Breast epithelium (tissue), 4 donors: ENCODE measurements around the gene PCGF1. TPM values are rescaled to one million over a fixed set of nuclear protein-coding genes. Genes with fewer than 3 reads are reported as not detected.

Experiments used
- DNase-seq, 2 donors: peaks; one replicate each; pipeline ENCODE4 v3.0.0-alpha.2; 2019; ENCODE audit warnings: low spot score in 2 of 2
- H3K27ac ChIP-seq, 2 donors: fragments of 200-600 bp; sonication (generic) in 1 of 2; one replicate each; pipeline ENCODE4 v1.5.1; 2016 to 2019; ENCODE audit warnings: mild to moderate bottlenecking in 1 of 2
- H3K27me3 ChIP-seq, 2 donors: fragments of 200-600 bp; sonication (generic) in 1 of 2; one replicate each; pipeline versions ENCODE4 v1.5.1 to v1.6.0; 2017 to 2019; ENCODE audit warnings: control low read depth in 1 of 2, mild to moderate bottlenecking in 1 of 2
- H3K36me3 ChIP-seq: fragments of 200-600 bp; one replicate; pipeline ENCODE4 v1.5.1; 2019
- H3K4me1 ChIP-seq, 2 donors: fragments of 200-600 bp; sonication (generic); one replicate each; pipeline ENCODE4 v1.5.1; 2016 to 2019; ENCODE audit warnings: control low read depth in 1 of 2
- H3K4me3 ChIP-seq, 3 donors: fragments of 200-600 bp; sonication (generic); 1 replicate in 2 of 3; 2 replicates in 1 of 3; pipeline ENCODE4 v1.5.1; 2016 to 2019; ENCODE audit warnings: mild to moderate bottlenecking in 3 of 3, moderate library complexity in 2 of 3
- H3K9me3 ChIP-seq, 2 donors: fragments of 200-600 bp; sonication (generic) in 1 of 2; one replicate each; pipeline ENCODE4 v1.5.1; 2016 to 2019; ENCODE audit warnings: control low read depth in 1 of 2
- CTCF ChIP-seq, 3 donors: fragments of 450-650 bp; IDR thresholded peaks; one replicate each; pipeline ENCODE4 v1.5.1; 2016 to 2017; ENCODE audit warnings: antibody characterized with exemption in 3 of 3, mild to moderate bottlenecking in 3 of 3, moderate library complexity in 3 of 3
- POLR2A ChIP-seq: fragments of 450-650 bp; IDR thresholded peaks from one replicate; pipeline ENCODE4 v1.6.1; 2016; ENCODE audit warnings: antibody characterized with exemption, mild to moderate bottlenecking, moderate library complexity
- POLR2AphosphoS5 ChIP-seq, 3 donors: sonication (generic); formaldehyde crosslinking; IDR thresholded peaks; one replicate each; pipeline ENCODE4 v1.6.1; 2017; ENCODE audit warnings: antibody characterized with exemption in 3 of 3
- intact Hi-C: fragments of 100-400 bp; cut with DNase I; formaldehyde crosslinking; loops from one replicate; pipeline ENCODE4 v1.15.1; 2023; ENCODE audit warnings: low total_unique reads
- total RNA-seq, 3 donors: library from RNA; depleted of rRNA; stranded (reverse); fragments of >200 nt; gene quantifications; one replicate each; pipeline ENCODE4 v1.1.0, GENCODE V29; 2016

Gene PCGF1
- total RNA-seq, 3 donors from 2014 or later = 18.3 to 20.3 (median 19.8) TPM

GRCh38 chr2:74481431-74481830 lies 26.1 kb downstream of the PCGF1 start:
- no peak for DNase-seq
- Histone ChIP-seq H3K9me3 (no peaks in the 10 kb centered on the region), H3K36me3 (no peaks in the 10 kb centered on the region), H3K27ac (no peak overlapping the region), H3K4me1 (peaks cover 8 to 14% of the 10 kb centered on the region in 2 donors), H3K4me3 (peak overlapping the region; percentile 71 to 99 (median 89)), H3K27me3 (no peaks in the 10 kb centered on the region)
- intact Hi-C loops = loop anchor here (5.0 kb wide), 1 partner anchor 101 kb away; no protein-coding TSS in a partner anchor
- no peak for TF ChIP-seq POLR2A
- no peak for TF ChIP-seq POLR2AphosphoS5 (IDR thresholded peaks at IDR 0.05)
- no peak for TF ChIP-seq CTCF (IDR thresholded peaks at IDR 0.05)

DNA sequence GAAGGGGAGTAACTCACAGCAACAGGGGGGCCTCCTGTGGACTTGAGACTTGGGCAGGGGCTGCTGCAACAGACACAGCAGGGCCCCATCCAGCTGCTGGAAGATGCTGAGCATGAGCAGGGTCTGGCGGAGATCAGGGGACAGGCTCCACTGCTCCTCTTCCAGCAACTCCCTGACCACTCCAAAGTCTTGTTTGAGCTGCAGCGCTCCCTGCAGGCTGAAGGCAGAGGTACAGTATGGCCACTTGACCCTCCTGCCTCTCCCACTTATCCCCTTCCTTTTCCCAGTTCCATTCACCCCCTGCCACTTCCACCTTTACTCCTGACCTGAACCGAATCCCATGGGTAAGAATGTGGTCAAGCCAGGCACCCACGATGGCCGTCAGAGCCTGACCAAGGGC lies 32.6 kb downstream of the PCGF1 start:
- intact Hi-C loops = no loop called here
- no peak for DNase-seq
- Histone ChIP-seq H3K9me3 (no peaks in the 10 kb centered on the region), H3K36me3 (no peaks in the 10 kb centered on the region), H3K4me1 (peaks cover 4 to 5% of the 10 kb centered on the region in 2 donors), H3K4me3 (no peak overlapping the region), H3K27me3 (no peaks in the 10 kb centered on the region), H3K27ac (no peak overlapping the region)
- TF ChIP-seq POLR2A = no peak
- no peak for TF ChIP-seq POLR2AphosphoS5 (IDR thresholded peaks at IDR 0.05)
- TF ChIP-seq CTCF (IDR thresholded peaks at IDR 0.05) = no peak

DNA sequence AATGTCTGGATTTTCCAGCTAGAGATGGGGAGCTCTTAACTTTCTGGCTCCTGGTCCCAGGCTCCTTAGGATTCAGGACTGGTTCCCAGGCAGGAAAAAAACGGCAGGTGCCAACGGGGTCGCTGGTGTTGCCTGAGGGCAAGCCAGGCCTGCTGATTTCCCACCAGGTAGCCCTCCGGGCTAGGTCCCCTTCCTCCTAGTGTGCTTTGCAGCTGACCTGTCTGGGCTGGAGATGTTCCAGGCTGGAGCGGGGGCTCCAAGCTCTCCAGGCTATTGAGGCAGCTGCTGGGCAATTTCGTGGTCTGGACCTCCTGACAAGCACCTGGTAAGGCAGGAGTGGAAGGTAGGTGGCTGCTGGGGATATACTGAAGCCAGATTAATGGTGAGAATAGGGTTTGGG lies 33.0 kb downstream of the PCGF1 start:
- no peaks in the 10 kb centered on the region for H3K27me3 ChIP-seq
- H3K9me3 ChIP-seq = no peaks in the 10 kb centered on the region
- H3K27ac ChIP-seq = no peak overlapping the region
- H3K36me3 ChIP-seq = no peaks in the 10 kb centered on the region
- H3K4me3 ChIP-seq = no peak overlapping the region
- intact Hi-C loops = no loop called here
- DNase-seq = no peak
- peaks cover 4 to 5% of the 10 kb centered on the region in 2 donors for H3K4me1 ChIP-seq
- TF ChIP-seq CTCF (IDR thresholded peaks at IDR 0.05) = no peak
- no peak for TF ChIP-seq POLR2AphosphoS5 (IDR thresholded peaks at IDR 0.05)
- TF ChIP-seq POLR2A = no peak

GRCh38 chr2:74472945-74473258 lies 34.6 kb downstream of the PCGF1 start:
- Histone ChIP-seq H3K4me1 (peaks cover 4 to 5% of the 10 kb centered on the region in 2 donors), H3K27me3 (no peaks in the 10 kb centered on the region), H3K27ac (peak overlapping the region; percentile 82 to 96), H3K9me3 (no peaks in the 10 kb centered on the region), H3K4me3 (peak overlapping the region; percentile 67 to 96 (median 77)), H3K36me3 (no peaks in the 10 kb centered on the region)
- TF ChIP-seq POLR2A (no peak), POLR2AphosphoS5 (IDR thresholded peaks at IDR 0.05) (no peak), CTCF (IDR thresholded peaks at IDR 0.05) (no peak)
- intact Hi-C loops = no loop called here
- no peak for DNase-seq

DNA sequence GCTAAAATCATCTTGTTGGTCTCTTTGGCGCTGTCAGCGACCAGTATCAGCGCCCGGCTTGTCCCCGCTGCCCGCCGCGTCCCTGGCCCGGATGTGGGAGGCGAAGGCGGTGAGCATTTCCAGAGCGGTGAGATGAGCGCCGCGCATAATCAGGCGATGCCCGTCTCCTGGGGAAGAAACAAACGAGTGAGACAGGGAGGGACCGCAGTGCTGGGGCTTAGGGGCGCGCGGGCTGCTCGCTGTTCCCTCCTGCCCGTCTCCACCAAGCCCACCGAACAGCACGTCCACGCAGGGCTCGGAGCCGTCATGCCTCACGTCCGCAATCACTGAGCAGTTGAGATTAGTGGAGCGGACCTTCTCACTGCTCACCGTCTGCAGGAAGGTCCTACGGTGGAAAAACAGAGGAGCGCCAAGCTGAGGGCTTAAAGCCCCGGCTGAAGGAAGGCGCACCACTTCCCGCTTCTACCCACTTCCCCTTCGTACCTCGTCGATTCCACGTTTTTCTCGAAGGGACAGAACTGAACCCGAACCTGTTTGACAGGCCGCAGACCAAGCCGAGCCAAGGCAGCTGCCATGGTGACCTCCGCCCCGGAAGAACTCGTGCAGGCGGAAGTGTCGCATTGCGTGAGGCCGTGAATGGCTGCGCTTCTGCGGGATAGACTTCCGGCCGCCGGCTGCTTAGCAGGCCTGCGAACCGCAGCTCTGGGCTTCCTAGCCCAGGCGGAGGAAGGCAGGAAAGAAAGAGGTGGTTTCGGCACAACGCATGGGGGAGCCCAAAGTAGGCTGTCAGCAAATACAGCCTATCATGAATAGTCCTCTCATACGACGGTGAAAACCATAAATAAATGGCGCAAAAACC lies 35.2 kb downstream of the PCGF1 start, which contains the start of gene MRPL53:
Gene MRPL53, minus strand, starts transcription at position 595 of the 859 bp plus-strand sequence. Its CDS starts 20 bp downstream, at position 575.
- Histone ChIP-seq H3K36me3 (no peaks in the 10 kb centered on the region), H3K27ac (peak within 1 kb of the TSS; percentile 82 to 96), H3K4me3 (peak within 1 kb of the TSS; percentile 67 to 96 (median 77)), H3K4me1 (peaks cover 4 to 5% of the 10 kb centered on the region in 2 donors), H3K27me3 (no peaks in the 10 kb centered on the region), H3K9me3 (no peaks in the 10 kb centered on the region)
- peak; percentile 97 to 100 (median 99) for TF ChIP-seq POLR2AphosphoS5 (IDR thresholded peaks at IDR 0.05)
- peak; percentile 86 for TF ChIP-seq POLR2A
- TF ChIP-seq CTCF (IDR thresholded peaks at IDR 0.05) = no peak
- DNase-seq = peak; percentile 91 to 95
- intact Hi-C loops = no loop called here
